ENCODE data around the gene NFATC1. TPM values are rescaled to one million over a fixed set of nuclear protein-coding genes. Genes with fewer than 3 reads are reported as not detected.

The NFATC1 gene
- total RNA-seq, 1 experiment from 2014 or later, result 4.9 TPM

- no peak for DNase-seq (ENCODE audit: low read depth, low spot score)
- in situ Hi-C loops (cut with HindIII; ENCODE audit: low pct_unique_long_range_greater_than_20kb, low sequenced_read_pairs), result no loop called here
Measured at GRCh38 chr18:79534356-79534755, 138.6 kb downstream of the NFATC1 start.

DNA sequence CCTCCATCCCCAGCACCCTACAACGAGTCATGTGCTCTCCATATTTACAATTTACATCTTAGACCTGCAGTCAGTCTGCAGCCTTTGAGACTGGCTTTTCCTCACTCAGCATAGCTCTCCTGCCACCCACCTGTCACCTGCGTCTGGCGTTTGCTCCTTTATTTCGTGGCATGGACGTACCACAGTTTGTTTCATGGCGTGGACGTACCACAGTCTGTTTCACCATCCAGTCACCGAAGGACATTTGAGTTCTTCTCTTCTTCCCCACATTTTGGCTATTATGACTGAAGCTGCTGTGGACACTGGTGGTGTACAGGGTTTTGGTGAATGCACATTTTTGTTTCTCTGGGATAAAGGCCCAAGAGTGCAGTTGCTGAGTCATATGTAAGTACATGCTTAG is 142.0 kb downstream of the NFATC1 start:
- no peak for DNase-seq (ENCODE audit: low read depth, low spot score)
- in situ Hi-C loops (cut with HindIII; ENCODE audit: low pct_unique_long_range_greater_than_20kb, low sequenced_read_pairs), result no loop called here

DNA sequence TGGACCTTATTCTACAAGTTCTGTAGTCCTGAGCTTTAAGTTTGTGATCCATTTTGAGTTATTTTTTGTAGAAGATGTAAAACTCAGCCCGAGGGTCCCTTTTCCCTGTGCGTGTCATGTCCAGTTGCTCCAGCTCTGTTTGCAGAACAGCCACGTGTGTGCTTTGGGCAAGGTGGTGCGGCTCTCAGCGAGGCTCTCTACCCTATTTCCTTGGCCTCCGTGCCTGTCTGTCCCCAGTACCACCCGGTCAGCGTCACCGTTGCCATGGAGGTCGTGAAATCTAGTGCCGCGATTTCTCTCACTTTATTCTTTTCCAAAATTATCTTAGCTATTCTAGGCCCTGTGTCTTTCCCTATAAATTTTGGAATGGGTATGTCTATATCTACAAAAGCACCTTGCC is 142.9 kb downstream of the NFATC1 start:
- in situ Hi-C loops (cut with HindIII; ENCODE audit: low pct_unique_long_range_greater_than_20kb, low sequenced_read_pairs), result no loop called here

GRCh38 chr18:79540161-79540903 is 144.6 kb downstream of the NFATC1 start:
- DNase-seq (ENCODE audit: low read depth, low spot score), result peak; percentile 86
- in situ Hi-C loops (cut with HindIII; ENCODE audit: low pct_unique_long_range_greater_than_20kb, low sequenced_read_pairs), result no loop called here

More for the DNA sequence above, 142.9 kb downstream of the NFATC1 start:
- DNase-seq (ENCODE audit: low read depth, low spot score), result no peak

DNA sequence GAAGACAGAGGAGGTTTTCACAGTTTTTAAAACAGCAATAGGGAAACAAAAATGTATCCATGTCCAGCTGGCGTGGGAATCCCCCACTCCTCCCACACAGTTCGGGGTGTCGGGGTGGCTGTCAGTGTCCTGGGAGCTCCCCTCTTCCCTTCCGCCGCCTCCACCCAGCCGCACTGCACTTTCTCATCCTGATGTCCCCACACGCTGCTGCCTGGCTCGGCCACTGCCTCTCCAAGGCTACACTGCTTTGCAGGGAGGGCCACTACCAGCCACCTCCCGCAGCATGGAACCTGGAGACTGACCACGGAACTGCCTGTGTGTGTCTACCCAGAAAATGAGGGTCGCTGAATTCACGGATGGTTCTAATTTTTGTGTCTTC is 145.2 kb downstream of the NFATC1 start:
- no peak for DNase-seq (ENCODE audit: low read depth, low spot score)
- in situ Hi-C loops (cut with HindIII; ENCODE audit: low pct_unique_long_range_greater_than_20kb, low sequenced_read_pairs), result no loop called here

- no peak for DNase-seq (ENCODE audit: low read depth, low spot score)
- in situ Hi-C loops (cut with HindIII; ENCODE audit: low pct_unique_long_range_greater_than_20kb, low sequenced_read_pairs), result no loop called here
Measured at GRCh38 chr18:79542213-79542612, 146.5 kb downstream of the NFATC1 start.

- no peak for DNase-seq (ENCODE audit: low read depth, low spot score)
- in situ Hi-C loops (cut with HindIII; ENCODE audit: low pct_unique_long_range_greater_than_20kb, low sequenced_read_pairs), result no loop called here
Measured at GRCh38 chr18:79542876-79543750, 147.4 kb downstream of the NFATC1 start.

DNA sequence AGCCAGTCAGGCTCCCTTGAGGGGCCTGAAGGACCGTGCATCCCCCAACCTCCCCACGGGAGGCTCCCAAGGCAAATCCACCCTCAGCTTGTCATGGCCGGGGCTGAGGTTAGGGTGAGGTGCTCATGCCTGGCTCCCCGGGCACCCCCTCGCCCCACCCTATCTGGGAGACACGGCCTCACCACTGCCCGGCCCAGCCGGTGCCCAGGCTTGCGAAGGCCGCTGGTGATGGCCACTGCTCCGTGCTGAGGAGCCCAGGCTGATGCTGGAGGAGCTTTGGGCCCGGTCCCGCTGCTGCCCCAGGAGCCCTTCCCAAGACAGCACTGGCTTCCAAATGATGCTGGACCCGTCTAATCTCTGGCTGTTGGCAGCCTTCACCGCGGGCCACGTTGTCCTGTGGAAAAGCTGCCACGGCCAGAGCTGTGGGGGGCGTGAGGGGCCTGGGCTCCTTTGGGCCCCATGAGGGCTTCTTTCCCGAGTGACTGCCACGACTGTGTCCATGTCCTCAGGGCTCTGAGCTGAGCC is 148.2 kb downstream of the NFATC1 start:
- in situ Hi-C loops (cut with HindIII; ENCODE audit: low pct_unique_long_range_greater_than_20kb, low sequenced_read_pairs), result no loop called here
- DNase-seq (ENCODE audit: low read depth, low spot score), result no peak

DNA sequence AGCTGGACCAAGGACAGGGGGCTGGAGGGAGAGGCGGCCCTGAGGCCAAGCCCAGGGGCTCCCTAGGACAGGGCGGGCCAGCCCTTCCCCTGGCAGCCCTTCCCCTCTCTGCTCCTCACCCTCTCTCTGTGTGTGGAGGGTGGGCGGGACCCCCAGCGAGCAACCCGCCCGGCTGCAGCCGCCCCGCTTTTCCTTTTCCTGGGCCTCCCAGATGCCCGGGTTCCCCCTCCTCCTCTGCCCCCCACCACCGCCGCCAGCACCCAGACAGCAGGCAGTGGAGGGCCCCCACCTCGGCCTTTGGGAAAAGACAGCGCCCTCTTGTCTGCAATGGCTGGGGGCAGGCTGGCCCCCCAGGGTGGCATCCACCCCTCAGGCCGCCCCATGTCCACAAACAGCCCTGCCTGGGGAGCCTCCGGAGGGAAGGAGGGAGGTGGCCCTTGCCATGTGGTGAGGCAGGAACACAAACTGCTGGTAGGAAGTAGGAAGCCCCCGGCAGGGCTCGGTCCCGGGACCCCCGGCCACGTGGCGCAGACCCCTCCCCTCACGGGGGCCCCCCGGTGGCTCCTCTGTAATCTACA is 148.7 kb downstream of the NFATC1 start:
- in situ Hi-C loops (cut with HindIII; ENCODE audit: low pct_unique_long_range_greater_than_20kb, low sequenced_read_pairs), result no loop called here
- DNase-seq (ENCODE audit: low read depth, low spot score), result no peak

DNA sequence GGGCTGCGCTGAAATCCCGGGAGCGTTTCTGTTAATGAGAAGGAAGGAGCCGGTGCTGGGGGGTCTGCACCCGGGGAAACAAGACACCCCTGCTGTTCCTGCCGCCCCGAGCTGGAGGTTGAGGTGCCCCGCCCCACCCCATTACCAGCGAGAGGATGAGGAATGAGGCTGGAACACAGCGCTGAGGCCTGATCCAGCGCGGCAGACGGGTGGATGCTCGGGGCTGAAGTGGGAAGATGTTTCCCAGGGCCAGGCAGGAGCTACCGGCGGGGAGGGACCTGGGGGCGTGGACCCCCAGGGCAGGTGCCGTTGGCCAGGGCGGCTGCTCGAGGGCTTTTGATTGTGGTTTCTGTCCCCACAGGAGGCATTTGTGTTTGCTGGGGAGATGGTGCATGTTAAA is 149.5 kb downstream of the NFATC1 start:
- in situ Hi-C loops (cut with HindIII; ENCODE audit: low pct_unique_long_range_greater_than_20kb, low sequenced_read_pairs), result no loop called here

DNA sequence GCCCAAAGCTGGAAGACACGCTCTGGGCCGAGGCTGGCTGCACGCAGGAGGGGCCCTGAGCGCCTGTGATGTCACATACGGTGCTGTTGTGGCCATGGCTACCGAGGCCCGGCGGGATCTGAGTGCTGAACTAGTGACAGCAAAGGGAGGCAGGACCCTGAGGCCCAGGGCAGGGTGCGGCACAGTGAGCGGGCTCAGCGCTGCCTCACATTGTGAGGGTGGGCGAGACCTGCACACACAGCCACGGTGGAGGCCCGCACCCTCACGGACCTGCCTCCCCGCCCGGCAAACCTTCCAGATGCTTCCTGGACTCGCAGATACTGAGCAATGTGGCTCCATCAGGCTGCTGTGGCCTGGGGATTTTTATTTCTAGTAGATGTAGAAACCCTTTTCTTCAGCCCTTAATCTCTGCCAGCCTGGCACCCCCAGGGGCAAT is 150.0 kb downstream of the NFATC1 start:
- in situ Hi-C loops (cut with HindIII; ENCODE audit: low pct_unique_long_range_greater_than_20kb, low sequenced_read_pairs), result no loop called here

More for the DNA sequence above, 149.5 kb downstream of the NFATC1 start:
- DNase-seq (ENCODE audit: low read depth, low spot score), result no peak

DNA sequence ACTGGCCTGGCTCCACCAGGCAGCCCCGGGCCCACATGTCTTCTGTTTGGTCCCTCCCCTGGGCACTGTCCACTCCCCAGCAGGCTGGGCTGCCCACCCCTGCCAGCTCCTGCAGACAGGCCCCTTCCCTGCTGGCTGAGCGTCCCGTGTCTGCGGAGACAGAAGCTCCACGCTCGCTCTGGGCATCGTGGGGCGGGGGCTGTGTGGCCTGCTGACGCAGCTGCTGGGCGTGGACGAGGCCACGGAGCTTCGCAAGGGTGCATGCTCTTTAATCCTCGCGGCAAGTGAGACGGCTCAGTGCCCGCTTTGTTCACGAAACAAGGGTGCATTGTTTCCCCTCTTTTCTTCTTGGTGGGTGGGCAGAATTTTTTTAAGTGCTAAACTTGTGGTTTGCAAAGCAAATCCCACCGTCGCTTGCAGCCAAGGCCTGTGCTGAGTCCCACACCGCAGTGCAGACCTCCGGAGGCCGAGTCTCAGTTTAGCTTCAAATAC is 151.1 kb downstream of the NFATC1 start:
- DNase-seq (ENCODE audit: low read depth, low spot score), result peak; percentile 45
- in situ Hi-C loops (cut with HindIII; ENCODE audit: low pct_unique_long_range_greater_than_20kb, low sequenced_read_pairs), result no loop called here

More for the DNA sequence above, 150.0 kb downstream of the NFATC1 start:
- DNase-seq (ENCODE audit: low read depth, low spot score), result no peak

DNA sequence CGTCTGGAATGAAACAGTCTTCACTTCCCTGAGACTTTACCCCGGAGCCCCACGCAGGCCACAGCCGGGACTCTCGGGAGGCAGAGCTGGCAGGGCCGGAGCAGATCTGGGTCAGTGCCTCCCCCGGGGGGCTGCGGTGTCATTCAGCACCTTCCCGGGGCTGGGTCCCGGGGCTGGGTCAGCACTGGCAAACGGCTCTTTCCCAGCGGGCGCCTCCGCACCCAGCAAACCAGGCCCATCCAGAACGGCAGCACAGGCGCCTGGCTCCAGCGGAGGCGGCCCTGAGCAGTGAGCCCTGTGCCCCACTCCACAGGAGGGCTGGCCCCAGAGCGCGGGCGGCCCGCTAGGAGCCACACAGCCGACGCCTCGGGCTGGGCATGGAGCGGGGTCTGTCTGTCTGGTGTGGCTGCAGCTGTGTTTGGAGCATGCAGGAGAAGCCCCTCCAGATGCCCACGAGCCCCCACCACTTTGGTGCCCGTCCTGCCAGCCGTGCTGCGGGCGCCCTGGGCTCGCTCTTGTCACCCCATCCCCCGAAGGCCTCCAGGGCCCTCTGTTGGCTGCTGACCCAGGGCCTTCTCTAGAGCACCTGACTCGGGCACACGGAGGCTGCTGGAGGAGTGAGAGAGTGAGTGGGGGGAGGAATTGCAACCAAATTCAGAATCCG is 151.8 kb downstream of the NFATC1 start:
- in situ Hi-C loops (cut with HindIII; ENCODE audit: low pct_unique_long_range_greater_than_20kb, low sequenced_read_pairs), result no loop called here
- no peak for DNase-seq (ENCODE audit: low read depth, low spot score)

GRCh38 chr18:79548077-79548450 is 152.3 kb downstream of the NFATC1 start:
- DNase-seq (ENCODE audit: low read depth, low spot score), result no peak
- in situ Hi-C loops (cut with HindIII; ENCODE audit: low pct_unique_long_range_greater_than_20kb, low sequenced_read_pairs), result no loop called here

GRCh38 chr18:79548621-79548985 is 152.9 kb downstream of the NFATC1 start:
- in situ Hi-C loops (cut with HindIII; ENCODE audit: low pct_unique_long_range_greater_than_20kb, low sequenced_read_pairs), result no loop called here
- no peak for DNase-seq (ENCODE audit: low read depth, low spot score)

DNA sequence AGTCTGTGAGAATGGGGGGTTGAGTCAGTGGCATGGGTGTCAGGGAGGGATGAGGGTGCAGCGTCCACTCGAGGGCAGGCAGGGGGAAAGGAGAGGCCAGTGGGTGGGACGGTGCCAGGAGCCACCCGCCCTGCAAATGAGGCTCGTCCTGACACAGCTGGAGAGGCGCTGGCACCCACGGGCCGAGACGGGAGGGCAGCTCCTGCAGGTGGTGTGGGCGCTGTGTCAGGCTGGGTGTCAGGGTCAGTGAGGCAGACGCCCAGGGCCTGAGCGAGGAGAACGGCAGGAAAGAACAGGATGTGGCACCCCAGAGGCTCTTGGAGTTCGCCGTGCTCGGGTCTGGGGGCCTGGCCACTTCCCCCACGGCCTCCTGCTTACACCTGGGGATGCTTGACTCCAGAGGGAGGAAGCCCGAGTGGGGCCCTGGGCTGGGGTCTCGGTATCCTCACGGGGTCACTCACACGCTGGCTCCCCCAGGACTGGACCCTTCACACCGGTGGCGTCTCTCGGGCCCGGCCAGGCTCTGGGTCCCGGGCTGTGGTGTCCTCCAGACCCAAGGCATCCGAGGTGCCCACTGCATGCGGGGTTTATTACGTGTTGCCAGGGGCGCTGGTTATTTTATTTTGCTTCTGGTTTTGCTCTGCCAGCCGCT is 153.4 kb downstream of the NFATC1 start:
- in situ Hi-C loops (cut with HindIII; ENCODE audit: low pct_unique_long_range_greater_than_20kb, low sequenced_read_pairs), result no loop called here

GRCh38 chr18:79549638-79550000 is 153.9 kb downstream of the NFATC1 start:
- no peak for DNase-seq (ENCODE audit: low read depth, low spot score)
- in situ Hi-C loops (cut with HindIII; ENCODE audit: low pct_unique_long_range_greater_than_20kb, low sequenced_read_pairs), result no loop called here

More for the DNA sequence above, 153.4 kb downstream of the NFATC1 start:
- no peak for DNase-seq (ENCODE audit: low read depth, low spot score)

Measured in SK-MEL-5 (cell line).